ENCODE measurements around the gene RTRAF.

The RTRAF gene

GRCh38 chr14:52049721-52050588, 60.6 kb downstream of the RTRAF start:
- no peak for DNase-seq (ENCODE audit: low spot score)

DNA sequence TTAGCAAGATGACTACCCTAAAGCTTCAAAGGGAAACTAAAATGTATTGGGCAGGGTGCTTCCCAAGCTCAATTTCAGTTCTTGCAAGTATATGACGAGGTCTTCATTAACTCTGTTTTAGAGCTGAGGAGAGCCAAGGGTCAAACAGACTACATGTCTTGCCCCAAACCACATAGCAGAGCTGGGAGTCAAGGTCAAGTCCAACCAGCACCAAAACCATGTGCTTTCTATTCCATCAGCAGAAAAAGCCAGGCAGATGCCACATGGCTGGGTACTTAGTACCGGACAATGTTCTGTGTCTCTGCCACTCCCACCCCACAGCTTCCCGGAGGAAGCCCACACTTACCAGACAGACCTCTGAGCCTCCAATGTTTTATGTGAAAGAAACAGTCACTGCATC, 61.9 kb downstream of the RTRAF start:
- no peak for DNase-seq (ENCODE audit: low spot score)

DNA sequence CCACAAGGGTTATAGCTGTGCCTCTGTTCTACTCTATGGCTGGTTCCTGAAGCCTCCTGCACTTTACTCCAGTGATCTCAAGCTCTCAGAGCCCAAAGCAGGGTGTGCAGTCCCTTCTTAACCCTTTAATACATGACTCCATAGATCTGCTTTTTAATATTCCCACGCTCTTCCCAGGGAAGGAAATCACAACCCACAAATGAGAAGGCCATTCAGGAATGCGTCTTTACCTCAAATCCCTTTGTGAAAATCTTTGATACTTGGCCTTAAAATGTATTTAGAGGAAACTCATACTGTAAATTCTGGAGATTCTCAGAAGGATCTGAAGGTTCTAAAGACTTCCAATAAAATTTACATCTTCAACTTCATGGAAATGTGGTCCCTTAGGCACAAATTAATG, 62.5 kb downstream of the RTRAF start:
- DNase-seq (ENCODE audit: low spot score) = no peak

DNA sequence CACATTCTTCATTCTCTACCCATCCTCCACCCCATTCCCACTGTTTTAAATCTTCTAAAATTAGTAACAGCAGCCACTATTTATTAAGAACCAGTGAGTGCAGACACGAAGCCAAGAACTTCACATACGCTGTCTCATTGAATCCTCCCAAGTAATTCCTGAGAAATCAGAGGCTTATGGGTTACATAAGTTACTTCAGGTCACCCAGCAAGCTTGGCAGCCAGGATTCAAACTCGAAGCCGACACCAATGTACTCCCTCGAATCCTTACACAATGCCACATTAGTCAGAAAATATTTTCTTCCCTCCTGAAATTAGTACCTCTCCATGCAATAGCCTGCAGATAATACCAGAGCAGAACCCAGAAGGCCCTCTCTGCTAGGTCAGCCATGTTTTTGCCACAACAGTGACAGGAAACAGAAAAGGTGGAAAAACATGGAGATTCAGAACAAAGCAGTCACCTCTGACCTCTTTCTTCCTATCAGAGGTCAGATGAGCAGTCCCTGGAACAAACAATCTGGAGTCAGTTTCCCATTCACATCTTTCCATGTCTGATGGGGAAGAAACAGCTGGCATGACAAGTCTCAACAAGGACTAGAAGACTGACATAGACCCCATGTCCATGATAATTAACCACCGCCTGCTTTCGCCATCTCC, 63.1 kb downstream of the RTRAF start:
- no peak for DNase-seq (ENCODE audit: low spot score)

- DNase-seq (ENCODE audit: low spot score) = no peak
These were observed 63.7 kb downstream of the RTRAF start for GRCh38 chr14:52053044-52053443.

DNA sequence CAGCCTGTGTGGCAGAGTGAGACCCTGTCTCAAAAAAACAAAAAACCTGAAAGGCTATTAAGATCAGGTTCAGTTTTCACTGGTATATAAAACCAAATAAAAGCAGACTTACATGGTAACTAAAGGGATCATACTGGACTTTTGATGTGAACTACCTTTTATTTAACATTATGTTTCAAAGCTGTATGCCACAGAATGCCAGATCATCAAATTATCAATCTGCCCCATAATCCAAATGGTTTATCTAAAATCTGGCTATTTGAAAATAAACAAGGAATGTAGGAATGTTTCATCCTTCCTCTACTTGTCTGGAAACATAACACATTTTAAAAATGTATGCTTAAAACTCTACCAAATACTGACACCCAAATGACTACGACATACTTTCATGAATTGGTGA, 65.3 kb downstream of the RTRAF start:
- DNase-seq (ENCODE audit: low spot score) = no peak

DNA sequence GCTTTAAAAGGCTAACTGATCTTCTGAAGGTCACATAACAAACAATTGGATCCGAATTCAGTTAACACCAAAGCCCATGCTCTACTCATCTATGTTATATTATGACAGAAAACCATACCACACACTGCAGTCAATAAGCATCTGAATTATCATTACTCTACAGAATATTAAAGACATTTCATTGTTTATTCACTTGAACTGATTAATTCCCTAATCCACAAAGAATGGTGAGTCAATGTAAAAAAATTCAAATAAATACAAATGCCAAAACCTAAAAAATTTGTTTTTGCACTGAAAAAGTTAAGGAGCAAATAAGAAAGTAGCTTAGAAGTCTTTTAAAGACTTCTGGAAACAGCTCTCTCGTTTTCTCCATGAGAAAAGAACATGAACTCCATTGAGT, 65.8 kb downstream of the RTRAF start:
- DNase-seq (ENCODE audit: low spot score) = no peak

- no peak for DNase-seq (ENCODE audit: low spot score)
These were observed 69.0 kb downstream of the RTRAF start for GRCh38 chr14:52058341-52058740.

DNA sequence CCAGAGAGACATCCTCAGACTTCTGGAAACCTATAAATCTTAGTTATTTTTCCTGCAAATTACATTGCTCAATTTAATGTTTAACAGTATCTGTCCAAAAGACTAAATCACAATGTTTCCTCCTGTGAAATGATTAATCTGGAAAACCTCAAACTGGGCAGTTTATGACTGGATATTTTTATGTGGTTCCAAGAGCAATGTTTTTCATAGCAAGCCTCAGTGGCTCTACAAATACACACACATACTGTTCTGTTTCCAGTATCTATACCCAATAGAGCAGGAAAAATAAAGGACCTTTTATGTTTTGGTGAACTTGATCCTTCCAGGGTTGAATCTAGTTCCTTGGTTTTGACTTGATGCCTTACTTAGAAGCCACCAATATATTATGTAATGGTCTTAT, 70.3 kb downstream of the RTRAF start:
- DNase-seq (ENCODE audit: low spot score) = no peak

DNA sequence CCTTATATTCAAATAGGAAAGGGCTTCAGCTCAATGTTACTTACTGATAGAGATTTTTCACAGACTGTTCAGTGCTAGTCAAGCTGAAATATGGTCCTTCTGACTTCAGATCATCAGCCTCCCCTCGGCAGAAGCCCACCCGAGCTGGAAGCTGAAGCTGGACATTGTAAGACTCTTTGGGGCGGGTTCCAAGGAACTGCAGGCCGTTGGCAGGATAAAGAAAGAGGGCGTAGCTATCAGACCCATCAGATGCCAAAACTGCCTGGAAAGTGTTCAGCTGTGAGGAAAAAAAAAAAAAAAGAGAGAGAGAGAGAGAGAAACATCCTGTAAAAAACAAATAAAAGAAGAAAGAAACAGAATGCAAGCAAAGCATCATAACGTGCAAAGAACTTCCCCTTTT, 70.7 kb downstream of the RTRAF start:
- no peak for DNase-seq (ENCODE audit: low spot score)
